ENCODE results near the gene CCDC178.

The CCDC178 gene

GRCh38 chr18:32918692-32919250 is 521.8 kb downstream of the CCDC178 start:
- H3K4me2 ChIP-seq (ENCODE audit: low read length) = peak overlapping the region; percentile 44

GRCh38 chr18:32915516-32915915 is 525.0 kb downstream of the CCDC178 start:
- Histone ChIP-seq H3F3A (ENCODE audit: insufficient read depth, low read length) (no peaks in the 10 kb centered on the region), H3K79me2 (ENCODE audit: insufficient read depth, low read length) (no peaks in the 10 kb centered on the region), H3K36me3 (ENCODE audit: insufficient read depth, low read length) (no peaks in the 10 kb centered on the region), H3K9me3 (ENCODE audit: low read length) (no peaks in the 10 kb centered on the region), H2AFZ (ENCODE audit: low read length) (no peak overlapping the region), H3K9ac (ENCODE audit: low read length) (no peak overlapping the region), H3K9me2 (ENCODE audit: low read depth, low read length) (no peaks in the 10 kb centered on the region), H3K4me1 (ENCODE audit: insufficient read depth, low read length, severe bottlenecking) (peaks cover 23% of the 10 kb centered on the region), H3K27ac (ENCODE audit: low read depth, low read length, poor library complexity, severe bottlenecking) (no peak overlapping the region), H4K20me1 (ENCODE audit: insufficient read depth, low read length) (no peaks in the 10 kb centered on the region), H3K4me2 (ENCODE audit: low read length) (no peak overlapping the region), H3K4me3 (ENCODE audit: low read depth, low read length, poor library complexity, severe bottlenecking) (no peak overlapping the region), H3K27me3 (ENCODE audit: insufficient read depth, low read length) (no peaks in the 10 kb centered on the region)
- no peak for TF ChIP-seq EZH2 (IDR thresholded peaks at IDR 0.05; ENCODE audit: borderline replicate concordance, low read length)
- TF ChIP-seq, protein P1, sequence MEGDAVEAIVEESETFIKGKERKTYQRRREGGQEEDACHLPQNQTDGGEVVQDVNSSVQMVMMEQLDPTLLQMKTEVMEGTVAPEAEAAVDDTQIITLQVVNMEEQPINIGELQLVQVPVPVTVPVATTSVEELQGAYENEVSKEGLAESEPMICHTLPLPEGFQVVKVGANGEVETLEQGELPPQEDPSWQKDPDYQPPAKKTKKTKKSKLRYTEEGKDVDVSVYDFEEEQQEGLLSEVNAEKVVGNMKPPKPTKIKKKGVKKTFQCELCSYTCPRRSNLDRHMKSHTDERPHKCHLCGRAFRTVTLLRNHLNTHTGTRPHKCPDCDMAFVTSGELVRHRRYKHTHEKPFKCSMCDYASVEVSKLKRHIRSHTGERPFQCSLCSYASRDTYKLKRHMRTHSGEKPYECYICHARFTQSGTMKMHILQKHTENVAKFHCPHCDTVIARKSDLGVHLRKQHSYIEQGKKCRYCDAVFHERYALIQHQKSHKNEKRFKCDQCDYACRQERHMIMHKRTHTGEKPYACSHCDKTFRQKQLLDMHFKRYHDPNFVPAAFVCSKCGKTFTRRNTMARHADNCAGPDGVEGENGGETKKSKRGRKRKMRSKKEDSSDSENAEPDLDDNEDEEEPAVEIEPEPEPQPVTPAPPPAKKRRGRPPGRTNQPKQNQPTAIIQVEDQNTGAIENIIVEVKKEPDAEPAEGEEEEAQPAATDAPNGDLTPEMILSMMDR (IDR thresholded peaks at IDR 0.05; ENCODE audit: low read length) = no peak

More at GRCh38 chr18:32918692-32919250, 521.8 kb downstream of the CCDC178 start:
- H4K20me1 ChIP-seq (ENCODE audit: insufficient read depth, low read length) = no peaks in the 10 kb centered on the region
- no peaks in the 10 kb centered on the region for H3K27me3 ChIP-seq (ENCODE audit: insufficient read depth, low read length)
- H3K79me2 ChIP-seq (ENCODE audit: insufficient read depth, low read length) = no peaks in the 10 kb centered on the region
- H3F3A ChIP-seq (ENCODE audit: insufficient read depth, low read length) = no peaks in the 10 kb centered on the region
- peak overlapping the region; percentile 6 for H3K4me3 ChIP-seq (ENCODE audit: low read depth, low read length, poor library complexity, severe bottlenecking)
- no peaks in the 10 kb centered on the region for H3K36me3 ChIP-seq (ENCODE audit: insufficient read depth, low read length)
- no peak for TF ChIP-seq EZH2 (IDR thresholded peaks at IDR 0.05; ENCODE audit: borderline replicate concordance, low read length)
- TF ChIP-seq, protein P1 (IDR thresholded peaks at IDR 0.05; ENCODE audit: low read length) = no peak
- peaks cover 31% of the 10 kb centered on the region for H3K4me1 ChIP-seq (ENCODE audit: insufficient read depth, low read length, severe bottlenecking)
- H3K9me3 ChIP-seq (ENCODE audit: low read length) = no peaks in the 10 kb centered on the region
- H3K9ac ChIP-seq (ENCODE audit: low read length) = peak overlapping the region; percentile 21
- H3K27ac ChIP-seq (ENCODE audit: low read depth, low read length, poor library complexity, severe bottlenecking) = peak overlapping the region; percentile 58
- H2AFZ ChIP-seq (ENCODE audit: low read length) = peak overlapping the region; percentile 76
- no peaks in the 10 kb centered on the region for H3K9me2 ChIP-seq (ENCODE audit: low read depth, low read length)

DNA sequence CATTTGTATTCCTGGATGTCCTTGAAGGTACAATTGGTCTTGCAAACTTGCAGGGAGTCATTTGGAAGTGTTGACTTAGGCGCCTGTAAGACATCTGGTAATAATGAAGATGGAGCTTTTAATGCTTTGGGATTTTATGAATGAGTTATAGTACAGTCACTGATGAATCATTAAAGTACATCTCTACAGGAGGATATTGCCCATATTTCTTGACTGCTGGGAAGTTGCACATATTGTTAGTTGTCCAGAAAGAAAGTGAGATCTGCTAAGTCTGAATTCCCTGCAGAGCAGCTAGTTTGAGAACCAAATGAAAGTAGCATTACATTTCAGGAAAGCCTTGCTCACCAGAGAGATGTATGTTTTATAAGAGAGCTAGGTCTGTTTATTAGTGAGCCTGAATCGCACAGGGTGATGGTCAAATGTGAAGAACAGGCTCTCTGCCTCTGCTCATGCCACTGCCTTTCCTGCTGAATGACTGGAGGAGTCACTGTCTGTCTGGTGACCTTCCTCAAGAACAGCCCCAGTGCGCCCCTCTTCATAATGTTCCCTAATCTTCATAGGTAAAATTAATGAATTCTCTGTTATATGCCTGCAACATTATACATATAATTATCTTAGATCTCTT is 528.7 kb downstream of the CCDC178 start:
- no peaks in the 10 kb centered on the region for H3K27me3 ChIP-seq (ENCODE audit: insufficient read depth, low read length)

More for the DNA sequence above, 528.7 kb downstream of the CCDC178 start:
- Histone ChIP-seq H3K79me2 (ENCODE audit: insufficient read depth, low read length) (no peaks in the 10 kb centered on the region), H3K36me3 (ENCODE audit: insufficient read depth, low read length) (no peaks in the 10 kb centered on the region), H3K4me1 (ENCODE audit: insufficient read depth, low read length, severe bottlenecking) (peaks cover 22% of the 10 kb centered on the region), H3K9me2 (ENCODE audit: low read depth, low read length) (no peaks in the 10 kb centered on the region), H4K20me1 (ENCODE audit: insufficient read depth, low read length) (no peaks in the 10 kb centered on the region), H3F3A (ENCODE audit: insufficient read depth, low read length) (no peaks in the 10 kb centered on the region), H2AFZ (ENCODE audit: low read length) (no peak overlapping the region), H3K4me3 (ENCODE audit: low read depth, low read length, poor library complexity, severe bottlenecking) (no peak overlapping the region), H3K9ac (ENCODE audit: low read length) (no peak overlapping the region), H3K27ac (ENCODE audit: low read depth, low read length, poor library complexity, severe bottlenecking) (no peak overlapping the region), H3K9me3 (ENCODE audit: low read length) (no peaks in the 10 kb centered on the region), H3K4me2 (ENCODE audit: low read length) (no peak overlapping the region)
- TF ChIP-seq, protein P1 (IDR thresholded peaks at IDR 0.05; ENCODE audit: low read length) = no peak
- no peak for TF ChIP-seq EZH2 (IDR thresholded peaks at IDR 0.05; ENCODE audit: borderline replicate concordance, low read length)
